GM19467 (cell line): Measurements from ENCODE around the gene HELZ2.

ENCODE experiments used
- ATAC-seq: cut with Tn5 transposase; IDR thresholded peaks from one replicate; pipeline ENCODE4 v1.9.1; 2021; ENCODE audit warnings: mild to moderate bottlenecking, moderate library complexity; ENCODE audit not compliant: unreplicated experiment

Gene HELZ2

DNA sequence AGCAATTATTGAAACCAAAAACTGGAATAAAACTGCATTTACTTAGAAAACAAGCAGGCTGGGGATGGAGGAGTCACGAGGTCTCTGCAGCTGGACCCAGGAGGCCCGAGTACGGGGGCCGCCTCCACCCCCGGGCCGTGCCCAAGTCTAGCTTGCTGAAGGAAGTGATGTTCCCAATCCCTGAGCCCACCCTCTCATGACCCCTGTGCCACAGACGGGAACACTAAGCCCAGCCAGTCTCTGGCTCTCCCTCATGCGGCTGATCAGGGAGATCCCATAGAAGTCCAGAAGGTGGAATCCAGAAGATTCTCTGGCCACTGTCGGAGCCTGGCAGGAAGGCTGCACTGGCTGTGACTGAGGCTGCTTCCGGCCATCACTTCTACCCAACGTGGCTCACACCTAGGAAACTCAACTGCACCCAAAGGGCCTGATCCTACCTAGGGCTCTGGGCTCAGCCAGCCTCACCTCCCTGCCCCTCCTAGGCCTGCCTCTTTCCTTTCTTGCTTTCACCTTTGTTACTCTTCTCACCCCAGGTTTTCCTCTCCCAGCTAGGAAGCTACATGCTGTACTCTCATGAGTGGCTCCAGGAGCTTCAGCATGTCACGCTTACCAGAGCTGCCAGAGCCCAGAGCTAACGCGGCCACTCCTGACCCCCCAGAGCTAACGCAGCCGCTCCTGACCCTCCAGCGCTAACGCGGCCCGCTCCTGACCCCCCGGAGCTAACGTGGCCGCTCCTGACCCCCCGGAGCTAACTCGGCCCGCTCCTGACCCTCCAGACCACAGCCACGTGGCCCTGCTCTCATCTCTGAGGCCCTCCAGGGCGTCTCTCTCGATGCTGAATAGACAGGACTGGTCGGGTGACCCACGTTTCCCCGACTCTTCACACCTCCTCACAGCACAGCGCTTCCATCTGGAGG is 24.7 kb upstream of the HELZ2 start:
- no peak for ATAC-seq

GRCh38 chr20:63597651-63598478 is 23.8 kb upstream of the HELZ2 start:
- ATAC-seq = no peak

DNA sequence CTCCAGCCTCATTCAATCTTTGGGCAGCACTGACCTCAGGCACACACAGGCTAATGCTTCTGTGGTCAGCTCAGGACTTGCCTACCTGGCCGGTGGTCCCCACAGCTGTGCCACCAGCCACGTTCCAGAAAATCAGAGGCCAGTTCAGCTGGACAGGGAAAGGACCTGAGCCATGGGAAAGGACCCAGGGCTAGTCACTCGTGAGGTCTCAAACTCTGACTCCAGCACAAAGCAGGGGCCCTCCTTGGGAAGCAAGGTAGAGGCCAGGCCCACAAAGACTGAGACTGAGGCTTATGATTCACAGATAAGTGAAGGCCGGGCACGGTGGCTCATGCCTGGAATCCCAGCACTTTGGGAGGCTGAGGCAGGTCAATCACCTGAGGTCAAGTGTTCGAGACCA is 22.4 kb upstream of the HELZ2 start:
- no peak for ATAC-seq

DNA sequence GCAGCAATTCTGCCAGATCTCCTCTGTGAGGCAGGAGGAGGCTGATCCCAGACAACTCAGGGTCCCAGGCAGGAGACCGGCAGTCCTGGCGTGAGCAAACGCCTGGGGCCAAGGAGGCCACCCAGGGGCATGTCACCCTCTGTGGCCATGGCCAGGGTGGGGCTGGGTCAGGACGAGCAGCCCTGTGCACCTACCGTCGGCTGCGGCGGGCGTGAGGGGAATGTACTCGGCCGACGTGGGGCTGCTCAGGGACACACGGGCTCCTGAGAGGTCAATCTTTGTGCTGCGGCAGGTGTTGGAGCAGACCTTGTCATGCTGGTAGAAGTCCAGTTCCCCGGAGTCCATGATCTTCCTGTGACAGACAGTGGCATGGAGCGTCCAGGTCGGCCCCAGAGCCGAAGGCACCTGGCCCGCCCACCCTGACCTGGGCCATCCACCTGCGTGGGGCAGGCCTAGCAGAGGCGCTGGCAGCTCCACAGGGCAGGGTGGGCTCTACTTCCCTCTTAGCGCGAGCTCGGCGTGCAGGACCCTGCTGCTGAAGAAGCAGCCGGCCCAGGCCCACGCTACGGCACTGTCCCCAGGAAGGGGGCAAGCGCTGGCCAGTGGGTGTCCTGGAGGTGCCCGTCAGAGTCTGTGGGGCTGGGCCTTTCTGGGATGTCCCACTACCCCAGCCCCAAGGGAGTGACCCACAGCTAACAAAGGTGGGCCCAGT is 21.5 kb upstream of the HELZ2 start:
- ATAC-seq = no peak

DNA sequence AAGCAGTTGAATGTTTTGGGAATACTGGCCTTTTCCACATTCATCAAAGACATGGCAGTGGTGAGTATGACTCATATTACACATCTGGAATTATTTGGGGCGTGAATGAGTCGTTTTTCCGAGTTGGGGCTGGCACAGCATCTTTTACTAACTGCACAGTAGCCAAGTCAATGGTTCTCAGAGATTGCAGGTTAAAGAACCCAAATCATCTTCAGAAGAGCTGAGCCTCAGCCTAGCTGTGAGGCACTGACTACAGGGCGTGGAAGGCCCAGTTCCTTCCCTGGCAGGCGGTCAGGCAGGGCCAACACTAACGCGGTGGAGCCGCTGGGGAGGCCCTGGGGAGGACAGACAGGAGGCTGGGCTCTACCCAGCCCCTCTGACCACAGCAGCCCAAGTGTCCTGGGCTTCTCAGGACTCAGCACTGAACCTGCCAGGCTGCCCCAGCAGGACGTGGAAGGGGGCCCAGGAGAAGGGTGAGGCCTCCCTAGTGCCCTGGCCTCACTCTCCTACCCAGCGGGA is 20.1 kb upstream of the HELZ2 start:
- no peak for ATAC-seq

GRCh38 chr20:63592661-63593060 is 18.6 kb upstream of the HELZ2 start:
- no peak for ATAC-seq

GRCh38 chr20:63591786-63592355 is 17.8 kb upstream of the HELZ2 start:
- no peak for ATAC-seq

DNA sequence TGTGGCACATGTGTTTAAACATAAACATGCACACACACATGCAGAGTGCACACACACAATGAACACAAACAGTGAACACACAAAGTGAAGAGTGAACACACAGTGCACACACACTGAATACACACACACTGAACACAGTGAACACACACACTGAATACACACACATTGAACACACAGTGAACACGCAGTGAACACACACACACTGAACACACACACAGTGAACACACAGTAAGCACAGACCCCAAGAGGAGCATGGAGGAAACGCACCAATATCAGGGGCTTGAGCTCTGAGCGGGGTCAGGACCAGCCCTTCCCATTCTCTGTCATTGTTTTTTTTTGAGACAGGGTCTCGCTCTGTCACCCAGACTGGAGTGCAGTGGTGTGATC is 17.1 kb upstream of the HELZ2 start:
- no peak for ATAC-seq

- ATAC-seq = no peak
These were observed 16.4 kb upstream of the HELZ2 start for GRCh38 chr20:63590218-63591146.

DNA sequence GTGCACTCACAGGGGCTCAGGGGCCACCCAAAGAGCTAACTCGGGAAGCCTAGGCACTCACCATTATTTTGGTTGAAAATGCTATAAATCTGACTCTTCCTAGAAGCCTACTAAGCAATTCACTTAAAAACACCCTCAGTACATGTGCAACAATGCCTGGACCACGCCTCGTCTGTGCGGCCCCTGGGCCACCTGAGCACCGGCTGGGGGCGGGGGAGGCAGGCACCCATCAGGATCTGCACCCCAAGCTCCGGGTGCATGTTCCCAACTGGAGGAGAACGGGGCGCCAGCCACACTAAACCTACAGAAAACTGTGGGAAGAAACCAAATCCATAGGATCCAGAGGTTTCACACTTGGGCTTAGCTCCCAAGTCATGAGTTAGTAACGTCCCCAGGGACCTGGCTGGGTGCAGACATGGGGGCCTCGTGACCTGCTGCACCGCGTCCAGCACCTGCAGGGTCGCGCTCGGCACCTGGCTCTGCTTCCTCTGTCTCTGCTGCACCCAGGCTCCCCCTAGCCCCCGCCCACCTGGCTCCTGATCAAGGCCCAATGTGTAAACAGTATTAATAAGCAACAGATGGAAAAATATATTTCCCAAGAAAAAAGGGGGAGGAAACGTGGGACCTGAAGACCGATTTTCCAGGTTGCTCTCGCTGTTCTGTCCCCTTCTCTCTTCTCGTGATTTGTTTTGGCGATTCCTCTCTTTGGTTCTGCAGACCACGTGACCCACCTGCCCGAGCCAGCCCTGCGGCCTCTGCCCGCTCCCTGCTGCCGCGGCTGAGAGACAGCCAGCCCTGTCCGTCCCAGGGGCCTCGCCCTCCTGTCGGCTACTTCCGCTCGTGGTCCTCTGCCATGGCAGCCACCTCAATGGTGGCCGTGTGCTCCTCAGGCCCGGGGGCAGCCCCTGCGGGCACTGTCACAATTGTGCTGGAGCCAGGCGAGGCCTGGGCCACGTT is 15.5 kb upstream of the HELZ2 start:
- ATAC-seq = no peak

DNA sequence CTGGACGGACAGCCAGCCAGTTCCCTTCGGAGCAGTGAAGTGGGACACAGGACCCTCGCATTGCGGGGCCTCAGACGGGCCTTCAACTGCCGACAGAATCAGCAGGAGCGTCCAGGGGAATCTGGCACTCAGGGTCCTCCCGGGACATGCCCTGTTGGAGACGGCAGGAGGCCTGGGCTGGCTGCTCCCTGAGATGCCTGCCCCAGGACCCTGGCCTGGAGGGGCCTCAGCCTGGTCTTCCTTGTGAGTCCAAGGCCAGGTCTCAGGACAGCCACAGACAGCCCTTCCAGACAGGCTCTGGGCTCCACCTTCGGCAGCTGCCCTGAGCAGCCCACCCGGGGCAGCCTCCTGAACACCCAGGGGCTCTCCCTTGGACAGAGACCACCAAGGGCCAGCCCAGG is 14.6 kb upstream of the HELZ2 start:
- no peak for ATAC-seq

- no peak for ATAC-seq
These were observed 13.9 kb upstream of the HELZ2 start for GRCh38 chr20:63587776-63588591.

GRCh38 chr20:63587256-63587655 is 13.2 kb upstream of the HELZ2 start:
- no peak for ATAC-seq

DNA sequence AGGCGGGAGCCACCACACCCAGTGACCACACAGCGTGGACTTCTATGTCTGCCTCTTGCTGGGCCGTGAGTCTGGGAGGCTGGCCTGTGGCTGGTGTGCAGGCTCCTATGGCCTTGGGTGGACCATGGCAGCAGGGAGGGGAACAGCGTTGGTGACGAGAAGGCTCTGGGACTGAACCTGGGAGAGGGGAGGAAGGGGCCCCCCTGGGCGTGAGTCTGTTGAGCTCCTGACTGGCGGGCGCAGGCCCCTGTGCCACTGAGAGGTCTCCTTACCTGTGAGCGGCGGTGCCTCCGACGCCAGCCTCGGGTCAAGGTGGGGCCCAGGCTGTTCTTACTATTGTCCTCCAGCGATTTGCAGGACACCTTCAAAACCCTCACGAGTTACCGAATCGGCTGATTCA is 12.8 kb upstream of the HELZ2 start:
- ATAC-seq = no peak

DNA sequence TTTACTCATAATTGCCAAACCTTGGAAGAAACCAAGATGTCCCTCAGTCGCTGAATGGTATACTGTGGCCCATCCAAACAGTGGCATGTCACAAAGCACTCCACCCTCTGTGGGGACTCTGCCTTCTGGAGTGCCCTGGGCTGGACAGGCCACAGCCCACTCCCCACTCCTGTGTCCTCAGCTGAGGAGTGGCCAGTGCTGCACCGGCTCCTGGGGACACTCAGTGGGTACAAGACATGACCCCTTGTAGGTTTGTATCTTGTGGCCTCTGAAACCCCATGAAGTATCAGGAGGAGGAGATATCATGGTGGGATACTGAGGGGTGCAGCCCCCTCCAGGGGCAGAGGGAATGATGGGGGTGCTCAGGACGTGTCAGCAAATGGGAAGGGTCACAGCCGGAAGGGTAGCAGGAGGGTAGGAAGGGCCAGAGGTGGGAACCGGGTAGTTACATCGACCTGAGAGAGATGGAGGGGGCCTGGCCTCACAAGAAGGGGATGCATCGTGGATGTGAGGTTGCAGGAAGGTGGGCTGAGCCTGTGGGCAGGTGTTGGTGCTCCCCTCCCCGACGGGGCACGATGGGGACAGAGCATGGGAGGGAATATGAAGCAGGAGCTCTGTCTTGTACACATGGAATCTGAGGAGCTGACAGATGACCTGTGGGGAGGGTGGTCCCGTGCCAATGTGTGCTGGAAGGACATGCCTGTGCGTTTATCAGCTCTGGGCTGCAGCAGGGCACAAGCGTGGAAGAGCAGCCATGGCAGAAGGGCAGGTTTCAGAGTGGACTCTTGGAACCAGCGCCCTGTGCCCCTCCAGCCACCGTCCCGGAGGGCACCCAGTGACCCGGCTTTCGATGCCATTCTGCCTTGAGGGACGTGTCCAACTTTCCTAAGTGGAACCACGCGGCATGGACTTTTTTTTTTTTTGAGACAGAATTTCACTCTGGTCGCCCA is 11.9 kb upstream of the HELZ2 start:
- no peak for ATAC-seq

DNA sequence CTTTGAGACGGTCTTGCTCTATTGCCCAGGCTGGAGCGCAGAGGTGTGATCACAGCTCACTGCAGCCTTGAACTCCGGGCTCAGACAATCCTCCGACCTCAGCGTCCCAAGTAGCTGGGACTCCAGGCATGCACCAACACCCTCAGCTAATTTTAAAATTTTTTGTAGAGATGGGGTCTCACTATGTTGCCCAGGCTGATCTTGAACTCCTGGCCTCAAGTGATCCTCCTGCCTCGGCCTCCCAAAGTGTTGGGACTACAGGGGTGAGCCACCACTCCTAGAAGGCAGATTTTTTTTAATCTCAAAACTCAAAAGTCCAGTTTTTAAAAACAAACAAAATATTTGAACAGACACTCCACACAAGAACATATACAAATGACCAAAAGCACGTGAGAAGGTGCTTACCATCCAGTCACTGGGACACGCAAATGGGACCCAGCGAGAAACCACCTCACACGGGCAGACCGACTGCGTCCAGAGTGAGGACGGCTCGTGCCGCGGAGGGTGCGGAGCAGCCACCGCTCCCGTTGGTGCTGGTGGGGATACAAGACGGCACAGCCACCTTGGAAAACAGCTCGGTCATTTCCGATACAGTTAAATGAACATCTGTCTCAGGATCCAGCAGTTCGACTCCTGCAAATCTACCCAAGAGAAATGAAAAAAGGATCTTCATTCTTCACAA is 8.5 kb upstream of the HELZ2 start:
- no peak for ATAC-seq
